Activated T-helper 2 cell treated with anti-CD3 and anti-CD28 coated beads, Interferon-gamma antibody, Interleukin-2, Interleukin-4, amounts not matched to agents 10 μg/mL and 5 μg/mL and 100 μg/mL, durations not matched to agents 14 hours and 24 hours and 36 hours (primary cell): ENCODE measurements around the gene MUC21. TPM values are rescaled to one million over a fixed set of nuclear protein-coding genes. Genes with fewer than 3 reads are reported as not detected.

Experiments
- DNase-seq: peaks from one replicate; pipeline ENCODE4 v3.0.0; 2021; ENCODE audit warnings: low spot score
- H3K27ac Mint-ChIP-seq: one replicate; pipeline ENCODE4 v1.8.0; 2021; ENCODE audit warnings: mixed read lengths
- H3K27me3 Mint-ChIP-seq: one replicate; pipeline ENCODE4 v1.8.0; 2021; ENCODE audit warnings: low read depth, mixed read lengths
- H3K36me3 Mint-ChIP-seq: one replicate; pipeline ENCODE4 v1.8.0; 2021; ENCODE audit warnings: low read depth, mixed read lengths
- H3K4me1 Mint-ChIP-seq: one replicate; pipeline ENCODE4 v1.8.0; 2021; ENCODE audit warnings: low read depth, mixed read lengths
- H3K4me3 Mint-ChIP-seq: one replicate; pipeline ENCODE4 v1.8.0; 2021; ENCODE audit warnings: low read depth, mild to moderate bottlenecking, moderate library complexity, mixed read lengths
- H3K9me3 Mint-ChIP-seq: one replicate; pipeline ENCODE4 v1.8.0; 2021; ENCODE audit warnings: mixed read lengths
- intact Hi-C: fragments of 100-400 bp; cut with micrococcal nuclease; formaldehyde crosslinking; loops from one replicate; pipeline ENCODE4 v1.15.1; 2023
- total RNA-seq: library from RNA; stranded (reverse); gene quantifications from 2 replicates; pipeline ENCODE4 v1.2.3, GENCODE V29; 2022

MUC21 gene
- total RNA-seq, 1 donor from 2014 or later: not detected

- intact Hi-C loops: no loop called here
- peaks cover 11% of the 10 kb centered on the region for H3K27me3 Mint-ChIP-seq
- no peak overlapping the region for H3K27ac Mint-ChIP-seq
- no peak overlapping the region for H3K4me3 Mint-ChIP-seq
- H3K9me3 Mint-ChIP-seq: no peaks in the 10 kb centered on the region
- H3K4me1 Mint-ChIP-seq: no peaks in the 10 kb centered on the region
- no peak for DNase-seq
- H3K36me3 Mint-ChIP-seq: no peaks in the 10 kb centered on the region
Observed at GRCh38 chr6:31025595-31025994, 42.1 kb downstream of the MUC21 start.

- H3K36me3 Mint-ChIP-seq: no peaks in the 10 kb centered on the region
- intact Hi-C loops: no loop called here
- no peak for DNase-seq
Observed at GRCh38 chr6:31031095-31031494, 47.6 kb downstream of the MUC21 start.

GRCh38 chr6:31033075-31033474 lies 49.6 kb downstream of the MUC21 start:
- no peak for DNase-seq
- H3K27ac Mint-ChIP-seq: no peak overlapping the region
- H3K36me3 Mint-ChIP-seq: no peaks in the 10 kb centered on the region
- H3K9me3 Mint-ChIP-seq: no peaks in the 10 kb centered on the region
- H3K27me3 Mint-ChIP-seq: peaks cover 1% of the 10 kb centered on the region
- no peak overlapping the region for H3K4me3 Mint-ChIP-seq
- intact Hi-C loops: no loop called here
- peaks cover 4% of the 10 kb centered on the region for H3K4me1 Mint-ChIP-seq

More at GRCh38 chr6:31031095-31031494, 47.6 kb downstream of the MUC21 start:
- Mint-ChIP-seq H3K4me1 (peaks cover 4% of the 10 kb centered on the region), H3K4me3 (no peak overlapping the region), H3K9me3 (no peaks in the 10 kb centered on the region), H3K27ac (no peak overlapping the region), H3K27me3 (peaks cover 1% of the 10 kb centered on the region)

GRCh38 chr6:31035862-31036497 lies 52.5 kb downstream of the MUC21 start:
- H3K4me1 Mint-ChIP-seq: peaks cover 3% of the 10 kb centered on the region
- no peaks in the 10 kb centered on the region for H3K9me3 Mint-ChIP-seq
- H3K4me3 Mint-ChIP-seq: no peak overlapping the region
- DNase-seq: no peak
- intact Hi-C loops: no loop called here
- H3K27ac Mint-ChIP-seq: no peak overlapping the region
- no peaks in the 10 kb centered on the region for H3K36me3 Mint-ChIP-seq
- peaks cover 6% of the 10 kb centered on the region for H3K27me3 Mint-ChIP-seq

GRCh38 chr6:31037169-31037568 lies 53.7 kb downstream of the MUC21 start:
- H3K27ac Mint-ChIP-seq: no peak overlapping the region
- no peak overlapping the region for H3K4me3 Mint-ChIP-seq
- intact Hi-C loops: no loop called here
- no peaks in the 10 kb centered on the region for H3K9me3 Mint-ChIP-seq
- no peaks in the 10 kb centered on the region for H3K4me1 Mint-ChIP-seq
- peaks cover 7% of the 10 kb centered on the region for H3K27me3 Mint-ChIP-seq
- DNase-seq: no peak
- H3K36me3 Mint-ChIP-seq: no peaks in the 10 kb centered on the region

GRCh38 chr6:31037682-31038081 lies 54.2 kb downstream of the MUC21 start:
- Mint-ChIP-seq H3K36me3 (no peaks in the 10 kb centered on the region), H3K9me3 (no peaks in the 10 kb centered on the region), H3K4me1 (no peaks in the 10 kb centered on the region), H3K4me3 (no peak overlapping the region), H3K27ac (no peak overlapping the region), H3K27me3 (peaks cover 7% of the 10 kb centered on the region)
- DNase-seq: no peak
- intact Hi-C loops: no loop called here

GRCh38 chr6:31038559-31038958 lies 55.0 kb downstream of the MUC21 start:
- Mint-ChIP-seq H3K4me1 (peaks cover 1% of the 10 kb centered on the region), H3K27me3 (peaks cover 9% of the 10 kb centered on the region), H3K9me3 (no peaks in the 10 kb centered on the region), H3K4me3 (no peak overlapping the region), H3K27ac (no peak overlapping the region), H3K36me3 (no peaks in the 10 kb centered on the region)
- intact Hi-C loops: no loop called here
- DNase-seq: no peak

Other genes with a start within 250 kb of the MUC21 start
- 201 and 214 TPM in 2 replicates for gene FLOT1, start 241.0 kb upstream of the MUC21 start, total RNA-seq
- 185 and 190 TPM in 2 replicates for gene IER3, start 239.2 kb upstream of the MUC21 start, total RNA-seq
- gene DDR1, start 99.2 kb upstream of the MUC21 start, total RNA-seq: 11.3 and 13.7 TPM in 2 replicates
- gene GTF2H4, start 75.5 kb upstream of the MUC21 start, total RNA-seq: 56.8 and 58.3 TPM in 2 replicates
- 67.0 and 75.0 TPM in 2 replicates for gene VARS2, start 69.5 kb upstream of the MUC21 start, total RNA-seq
- not detected in 2 replicates for gene SFTA2, start 51.5 kb upstream of the MUC21 start, total RNA-seq
- not detected in 2 replicates for gene MUCL3, start 42.7 kb upstream of the MUC21 start, total RNA-seq
- not detected in 2 replicates for gene MUC22, start 26.8 kb downstream of the MUC21 start, total RNA-seq
- gene C6orf15, start 128.9 kb downstream of the MUC21 start, total RNA-seq: not detected in 2 replicates
- gene PSORS1C1, start 131.1 kb downstream of the MUC21 start, total RNA-seq: not detected in 2 replicates
- gene CDSN, start 136.7 kb downstream of the MUC21 start, total RNA-seq: not detected in 2 replicates
- not detected in 2 replicates for gene PSORS1C2, start 155.3 kb downstream of the MUC21 start, total RNA-seq
- gene CCHCR1, start 174.1 kb downstream of the MUC21 start, total RNA-seq: 50.5 and 53.1 TPM in 2 replicates
- 81.5 and 82.0 TPM in 2 replicates for gene TCF19, start 174.9 kb downstream of the MUC21 start, total RNA-seq
- gene POU5F1, start 187.0 kb downstream of the MUC21 start, total RNA-seq: not detected in 2 replicates